GM12891 (cell line): ENCODE measurements around the gene QRSL1. TPM values are rescaled to one million over a fixed set of nuclear protein-coding genes. Genes with fewer than 3 reads are reported as not detected.
"Not testable (repeated sequence)": the region's sequence is repeated elsewhere in the genome, so short reads cannot be mapped to it uniquely, and the experiment has no call there.

Experiments
- DNase-seq: peaks from one replicate; pipeline ENCODE4 v3.0.0; 2011; ENCODE audit warnings: low spot score; ENCODE audit not compliant: insufficient read length
- FAIRE-seq: peaks from 2 replicates; lab custom pipeline; 2011; peaks lifted over from hg19 to GRCh38; lab: Jason Lieb, UNC
- PAX5 ChIP-seq: IDR thresholded peaks from 2 replicates; pipeline ENCODE4 v1.6.1; 2011; ENCODE audit warnings: low read length, moderate library complexity, mild to moderate bottlenecking; ENCODE audit not compliant: insufficient read depth, severe bottlenecking
- POLR2A ChIP-seq: IDR thresholded peaks from 2 replicates; pipeline ENCODE4 v1.6.1; 2011; ENCODE audit warnings: low read depth, low read length, control low read depth
- POLR2AphosphoS5 ChIP-seq: IDR thresholded peaks from 2 replicates; pipeline ENCODE4 v1.6.1; 2011; ENCODE audit warnings: low read depth, low read length, control low read depth
- POU2F2 ChIP-seq: IDR thresholded peaks from 2 replicates; pipeline ENCODE4 v1.6.1; 2011; ENCODE audit warnings: low read depth, mild to moderate bottlenecking, control low read depth, low read length, moderate library complexity
- SPI1 ChIP-seq: IDR thresholded peaks from 2 replicates; pipeline ENCODE4 v1.6.1; 2011; ENCODE audit warnings: low read depth, low read length, control low read depth
- TAF1 ChIP-seq: IDR thresholded peaks from 2 replicates; pipeline ENCODE4 v1.6.1; 2011; ENCODE audit warnings: low read depth, low read length, control low read depth
- polyA plus RNA-seq: library from polyadenylated mRNA; unstranded; fragments of >200 nt; gene quantifications from one replicate; pipeline ENCODE4 v1.2.1, GENCODE V29; 2012; ENCODE audit warnings: low read depth, missing spikeins, inconsistent platforms; ENCODE audit not compliant: missing spikeins

Gene QRSL1, protein sequence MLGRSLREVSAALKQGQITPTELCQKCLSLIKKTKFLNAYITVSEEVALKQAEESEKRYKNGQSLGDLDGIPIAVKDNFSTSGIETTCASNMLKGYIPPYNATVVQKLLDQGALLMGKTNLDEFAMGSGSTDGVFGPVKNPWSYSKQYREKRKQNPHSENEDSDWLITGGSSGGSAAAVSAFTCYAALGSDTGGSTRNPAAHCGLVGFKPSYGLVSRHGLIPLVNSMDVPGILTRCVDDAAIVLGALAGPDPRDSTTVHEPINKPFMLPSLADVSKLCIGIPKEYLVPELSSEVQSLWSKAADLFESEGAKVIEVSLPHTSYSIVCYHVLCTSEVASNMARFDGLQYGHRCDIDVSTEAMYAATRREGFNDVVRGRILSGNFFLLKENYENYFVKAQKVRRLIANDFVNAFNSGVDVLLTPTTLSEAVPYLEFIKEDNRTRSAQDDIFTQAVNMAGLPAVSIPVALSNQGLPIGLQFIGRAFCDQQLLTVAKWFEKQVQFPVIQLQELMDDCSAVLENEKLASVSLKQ
- 7.3 TPM for polyA plus RNA-seq

DNA sequence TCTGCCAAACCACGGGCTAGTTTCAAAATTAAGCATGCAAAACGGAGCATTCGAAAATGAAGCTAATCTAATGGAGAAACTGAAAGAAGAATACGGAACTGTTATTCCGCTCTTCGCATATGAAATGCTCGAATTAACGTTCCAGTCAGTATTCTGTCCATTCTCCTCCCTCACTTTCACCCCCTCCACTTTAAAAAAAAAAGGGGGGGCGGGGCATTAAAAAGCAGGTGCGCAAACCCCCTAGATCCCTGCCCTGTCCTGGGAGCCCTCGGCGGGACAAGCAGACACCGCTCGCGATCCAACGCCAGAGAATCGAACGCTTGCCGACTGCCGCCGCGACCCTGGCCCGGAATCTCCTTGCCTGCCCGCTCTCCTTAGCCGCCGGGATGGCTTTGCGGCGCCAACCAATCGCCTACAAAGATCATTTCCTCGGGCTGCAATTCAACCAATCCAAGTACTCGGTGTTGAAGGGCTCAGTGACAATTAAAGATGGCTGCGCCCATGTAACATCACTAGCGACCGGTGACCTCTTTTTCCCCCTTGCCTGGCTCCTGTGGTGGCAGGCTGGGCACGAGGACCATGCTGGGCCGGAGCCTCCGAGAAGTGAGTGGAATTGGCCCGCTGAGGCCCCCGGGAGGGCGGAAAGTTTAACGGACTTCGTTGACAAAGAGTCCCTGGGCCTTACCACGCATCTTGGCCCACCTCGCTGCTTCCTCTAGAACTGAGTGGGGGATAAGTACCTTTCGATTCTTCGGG is at the start of gene QRSL1, which contains the start of gene RTN4IP1:
Gene QRSL1, plus strand, starts transcription at position 476 of the 756 bp plus-strand sequence. Its CDS starts 104 bp downstream, at position 580.
Gene RTN4IP1, minus strand, starts transcription at position 396 of the 756 bp plus-strand sequence. CDS start 477 bp downstream, outside the sequence.
- TF ChIP-seq POLR2A (peak; percentile 77), SPI1 (peak; percentile 76), TAF1 (peak; percentile 75), PAX5 (no peak), POU2F2 (peak; percentile 42), POLR2AphosphoS5 (peak; percentile 67; the same call in 1 of the 2 replicates)
- FAIRE-seq (peak; percentile 92), DNase-seq (peak; percentile 68)

DNA sequence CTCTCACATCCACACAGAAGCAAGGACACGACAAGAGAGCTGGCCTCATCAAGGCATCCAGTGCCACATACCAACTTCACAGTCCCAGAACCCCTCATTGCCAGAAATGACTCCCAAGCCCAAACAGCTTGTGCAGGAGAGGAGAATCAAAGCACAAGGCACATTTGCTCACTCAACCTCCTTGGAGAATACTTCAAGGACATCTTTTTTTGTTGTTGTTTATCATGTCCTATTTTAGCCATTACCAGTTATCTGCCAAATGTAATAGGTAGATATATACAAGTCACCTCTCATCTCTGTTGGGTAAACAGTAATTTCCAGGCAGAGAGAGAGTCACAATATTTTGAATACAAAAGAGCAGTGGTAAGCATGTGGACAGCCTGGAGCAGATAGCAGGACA is 47.9 kb upstream of the QRSL1 start:
- no peak for TF ChIP-seq POLR2AphosphoS5
- TF ChIP-seq SPI1, result no peak
- no peak for TF ChIP-seq PAX5
- no peak for TF ChIP-seq POLR2A
- TF ChIP-seq TAF1, result no peak
- TF ChIP-seq POU2F2, result no peak
- DNase-seq, result no peak
- FAIRE-seq, result no peak

DNA sequence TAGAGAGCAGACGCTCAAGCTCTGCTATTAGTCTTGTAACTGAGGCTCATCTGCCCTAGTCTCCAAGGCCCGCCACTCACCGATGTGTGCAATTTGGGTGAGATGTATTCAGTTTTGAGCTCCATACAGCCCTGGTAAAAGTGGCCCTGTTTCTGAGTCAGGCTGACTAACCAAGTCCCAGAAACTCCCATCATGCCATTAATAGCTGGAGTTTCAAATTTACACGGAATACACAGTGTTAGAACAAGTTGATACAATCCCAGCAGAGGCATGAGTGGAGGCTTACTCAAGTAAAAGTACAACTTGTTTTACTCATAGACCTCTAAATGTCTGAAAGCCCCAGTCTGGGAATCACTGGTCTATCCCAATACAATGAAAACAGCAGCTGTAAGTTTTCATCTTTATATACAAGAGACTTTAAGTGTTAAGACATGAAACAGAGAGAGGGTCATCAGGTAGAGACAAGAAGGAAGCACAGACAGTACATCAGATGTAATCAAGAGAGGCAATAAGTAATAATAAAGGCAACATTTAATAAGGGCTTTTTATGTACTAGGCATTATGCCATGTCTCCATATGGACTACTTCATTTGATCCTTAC is 42.5 kb upstream of the QRSL1 start:
- FAIRE-seq, result no peak
- no peak for TF ChIP-seq POLR2AphosphoS5
- no peak for TF ChIP-seq SPI1
- TF ChIP-seq POU2F2, result no peak
- no peak for TF ChIP-seq POLR2A
- no peak for TF ChIP-seq TAF1
- DNase-seq, result no peak

DNA sequence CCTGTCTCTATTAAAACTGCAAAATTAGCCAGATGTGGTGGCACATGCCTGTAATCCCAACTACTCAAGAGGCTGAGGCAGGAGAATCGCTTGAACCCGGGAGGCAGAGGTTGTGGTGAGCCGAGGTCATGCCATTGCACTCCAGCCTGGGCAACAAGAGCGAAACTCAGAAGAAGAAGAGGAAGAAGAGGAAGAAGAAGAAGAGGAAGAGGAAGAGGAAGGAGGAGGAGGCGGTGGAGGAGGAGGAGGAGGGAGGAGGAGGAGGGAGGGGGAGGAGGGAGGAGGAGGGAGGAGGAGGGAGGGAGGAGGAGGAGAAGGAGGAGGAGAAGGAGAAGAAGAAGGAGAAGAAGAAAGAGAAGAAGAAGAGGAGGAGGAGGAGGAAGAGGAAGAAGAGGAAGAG is 40.4 kb upstream of the QRSL1 start:
- not testable (repeated sequence) for FAIRE-seq, DNase-seq

DNA sequence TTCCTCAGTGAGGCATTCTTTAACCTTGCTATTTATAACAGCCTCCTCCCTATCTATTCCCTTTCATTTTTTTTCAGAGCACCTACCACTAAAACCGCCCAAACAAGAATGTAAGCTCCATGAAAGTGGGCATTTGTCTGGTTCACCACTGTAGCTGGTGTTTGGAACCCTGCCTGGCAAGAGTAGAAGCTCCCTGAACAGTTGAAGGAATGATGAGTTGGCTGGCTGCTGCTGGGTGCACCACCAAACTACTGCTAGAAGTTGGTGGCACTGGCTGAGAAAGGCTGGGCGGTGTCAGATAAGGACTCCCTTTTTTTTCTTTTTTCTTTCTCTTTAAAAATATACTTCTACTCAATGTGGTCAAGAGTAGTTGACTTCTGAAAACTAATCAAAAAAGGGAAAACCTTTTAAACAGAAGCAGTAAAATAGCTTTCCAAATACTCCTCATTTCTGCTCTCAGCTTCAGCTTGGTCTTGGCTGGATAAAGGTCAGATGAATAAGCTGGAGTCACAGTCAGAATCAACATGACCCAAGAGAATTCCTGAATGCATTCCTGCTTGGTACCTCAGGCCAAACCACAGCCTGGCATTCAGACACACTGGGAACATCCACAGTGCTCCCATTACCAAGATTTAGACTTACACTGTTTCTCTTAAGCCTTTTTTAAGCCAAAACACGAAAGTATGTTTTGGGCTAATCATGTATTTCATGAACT is 38.1 kb upstream of the QRSL1 start:
- FAIRE-seq (no peak), DNase-seq (no peak)
- TF ChIP-seq POU2F2 (no peak), PAX5 (no peak), TAF1 (no peak), POLR2AphosphoS5 (no peak), SPI1 (no peak), POLR2A (no peak)

DNA sequence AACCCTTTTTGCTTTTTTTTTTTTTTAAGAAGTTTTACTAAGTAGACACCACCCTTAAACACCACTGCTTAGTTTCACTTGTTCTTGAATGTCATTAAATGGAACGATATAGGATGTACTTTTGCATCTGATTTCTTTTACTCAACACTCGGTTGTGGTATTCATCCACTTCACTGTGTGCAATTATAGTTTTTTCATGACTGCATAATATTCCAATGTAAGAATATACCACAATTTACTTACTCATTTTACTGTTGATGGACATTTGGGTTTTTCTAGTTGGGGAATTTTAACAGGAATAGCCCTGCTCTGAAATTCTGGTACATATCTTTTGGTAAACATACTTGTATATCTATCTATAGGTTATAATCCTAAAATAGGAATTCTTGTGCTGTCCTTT is 29.9 kb upstream of the QRSL1 start:
- FAIRE-seq, result no peak
- TF ChIP-seq PAX5, result no peak
- no peak for TF ChIP-seq SPI1
- TF ChIP-seq POLR2A, result no peak
- no peak for TF ChIP-seq TAF1
- no peak for TF ChIP-seq POU2F2
- TF ChIP-seq POLR2AphosphoS5, result no peak
- no peak for DNase-seq

DNA sequence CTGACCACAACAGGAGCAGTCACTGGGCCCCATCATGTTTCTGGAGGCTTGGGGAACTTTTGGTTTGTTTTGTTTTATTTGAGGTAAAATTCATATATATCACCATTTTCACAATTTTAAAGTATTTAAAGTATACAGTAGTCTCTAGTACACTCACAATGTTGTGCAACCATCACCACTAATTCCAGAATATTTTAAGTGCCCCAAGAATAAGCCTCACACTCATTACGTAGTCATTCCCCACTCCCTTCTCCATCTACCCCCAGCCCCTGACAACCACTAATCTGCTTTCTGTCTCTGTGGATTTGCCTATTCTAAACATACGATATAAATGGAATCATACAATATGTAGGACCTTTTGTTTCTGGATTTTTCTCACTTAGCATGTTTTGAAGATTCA is 29.0 kb upstream of the QRSL1 start:
- no peak for FAIRE-seq
- DNase-seq, result no peak
- TF ChIP-seq POLR2A (no peak), POU2F2 (no peak), POLR2AphosphoS5 (no peak), SPI1 (no peak), TAF1 (no peak), PAX5 (no peak)

DNA sequence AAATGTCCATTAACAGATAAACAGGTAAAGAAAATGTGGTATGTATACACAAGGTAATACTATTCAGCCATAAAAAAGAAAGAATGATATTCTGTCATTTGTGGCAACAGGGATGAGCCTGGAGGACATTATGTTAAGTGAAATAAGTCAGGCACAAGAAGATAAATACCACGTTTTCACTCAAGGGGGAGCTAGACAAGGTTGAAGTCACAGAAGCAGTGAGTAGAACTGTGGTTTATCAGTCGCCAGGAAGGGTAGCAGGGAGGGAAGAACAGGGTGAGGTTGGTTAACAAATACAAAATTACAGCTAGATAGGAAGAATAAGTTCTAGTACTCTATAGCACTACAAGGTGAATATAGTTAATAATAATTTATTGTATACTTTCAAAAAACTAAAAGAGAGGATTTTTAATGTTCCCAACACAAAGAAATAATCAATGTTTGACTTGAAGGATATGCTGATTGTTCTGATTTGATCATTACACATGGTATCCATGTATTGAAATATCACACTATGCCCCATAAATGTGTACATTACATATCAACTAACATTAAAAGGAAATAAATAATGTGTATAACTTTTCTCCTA is 21.2 kb upstream of the QRSL1 start:
- DNase-seq (no peak), FAIRE-seq (peak; percentile 95)
- TF ChIP-seq POLR2AphosphoS5 (no peak), POLR2A (no peak), PAX5 (no peak), SPI1 (no peak), TAF1 (no peak), POU2F2 (no peak)

DNA sequence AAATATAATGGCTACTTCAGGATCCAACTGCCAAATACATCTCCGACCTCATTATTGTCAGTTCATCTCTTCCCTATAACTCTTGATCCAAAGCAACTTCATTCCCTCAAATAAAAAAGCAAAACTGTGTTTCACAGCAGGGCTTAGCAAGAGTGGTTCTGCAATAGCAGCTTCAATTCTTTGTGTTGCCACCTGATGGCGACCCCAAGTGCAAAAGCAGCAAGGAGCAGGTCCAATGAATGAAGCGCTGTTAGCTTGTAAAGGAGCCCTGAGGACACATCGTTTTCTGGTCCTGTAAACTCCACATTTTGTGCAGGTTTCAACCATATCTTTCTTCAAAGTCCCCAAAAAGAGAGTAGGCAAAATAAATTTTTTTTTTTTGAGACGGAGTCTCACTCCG is 19.7 kb upstream of the QRSL1 start:
- DNase-seq (no peak), FAIRE-seq (peak; percentile 69)
- no peak for TF ChIP-seq TAF1
- no peak for TF ChIP-seq POU2F2
- no peak for TF ChIP-seq POLR2AphosphoS5
- no peak for TF ChIP-seq POLR2A
- TF ChIP-seq PAX5, result no peak
- no peak for TF ChIP-seq SPI1

DNA sequence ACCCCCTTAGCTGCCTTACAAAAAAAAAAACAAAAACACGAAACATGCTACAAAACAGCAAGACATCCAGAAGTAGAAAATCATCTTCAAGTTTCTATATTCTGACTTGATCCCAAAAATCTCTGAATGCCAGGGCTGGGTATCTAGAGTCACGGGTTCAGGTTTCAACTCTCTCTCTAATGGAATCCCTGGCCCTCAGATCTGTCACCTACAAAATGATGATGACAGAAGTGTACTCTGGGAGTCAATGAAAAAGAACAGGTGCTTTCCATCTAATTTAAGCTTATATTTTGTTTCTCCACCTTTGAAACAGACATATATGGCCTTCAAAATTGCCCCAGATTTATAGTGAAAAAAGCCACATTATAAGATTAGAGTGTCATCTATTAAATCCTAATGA is 18.3 kb upstream of the QRSL1 start:
- FAIRE-seq, result no peak
- no peak for TF ChIP-seq TAF1
- no peak for TF ChIP-seq POLR2AphosphoS5
- TF ChIP-seq POLR2A, result no peak
- TF ChIP-seq SPI1, result no peak
- no peak for TF ChIP-seq PAX5

More for the DNA sequence above, 18.3 kb upstream of the QRSL1 start:
- no peak for DNase-seq
